ENCODE results near the gene SCIN. TPM values are rescaled to one million over a fixed set of nuclear protein-coding genes. Genes with fewer than 3 reads are reported as not detected.

SCIN gene
- total RNA-seq, 1 experiment from 2014 or later = 28.3 TPM

DNA sequence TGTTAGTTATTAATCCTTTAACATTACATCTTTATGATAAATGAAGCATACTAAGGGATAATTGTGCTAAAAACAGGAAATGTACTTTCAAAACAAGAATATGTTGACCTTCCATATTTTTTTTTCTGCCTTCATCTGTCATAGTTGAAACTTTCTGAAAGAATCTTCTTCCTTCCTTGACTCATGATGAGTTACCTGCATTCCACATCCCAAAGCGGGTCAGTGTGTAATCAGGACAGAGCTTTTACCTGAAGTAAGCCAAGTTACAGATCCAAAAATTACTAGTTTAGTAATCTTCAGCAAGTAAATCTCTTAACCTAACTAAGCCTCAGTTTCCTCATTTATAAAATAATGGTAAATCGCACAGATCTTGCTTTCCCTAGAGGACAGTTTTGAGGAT, 103.5 kb downstream of the SCIN start:
- no TSS peak for BruUV-seq (replicated peaks)
- H3K36me3 Mint-ChIP-seq (ENCODE audit: insufficient read depth, unreplicated experiment) = no peaks in the 10 kb centered on the region
- no peak overlapping the region for H3K27ac Mint-ChIP-seq (ENCODE audit: unreplicated experiment)
- H3K9me3 Mint-ChIP-seq (ENCODE audit: low read depth, unreplicated experiment) = peaks cover 17% of the 10 kb centered on the region
- CTCF ChIA-PET = interaction anchor here (1.4 kb wide), 1 partner anchor 13 kb away, joined by 4 read pairs; the partner anchor contains the start of gene ARL4A
- no peaks in the 10 kb centered on the region for H3K27me3 Mint-ChIP-seq (ENCODE audit: unreplicated experiment)
- H3K4me3 Mint-ChIP-seq (ENCODE audit: low read depth, unreplicated experiment) = no peak overlapping the region
- no peaks in the 10 kb centered on the region for H3K4me1 Mint-ChIP-seq (ENCODE audit: low read depth, unreplicated experiment)
- TF ChIP-seq, protein P1, sequence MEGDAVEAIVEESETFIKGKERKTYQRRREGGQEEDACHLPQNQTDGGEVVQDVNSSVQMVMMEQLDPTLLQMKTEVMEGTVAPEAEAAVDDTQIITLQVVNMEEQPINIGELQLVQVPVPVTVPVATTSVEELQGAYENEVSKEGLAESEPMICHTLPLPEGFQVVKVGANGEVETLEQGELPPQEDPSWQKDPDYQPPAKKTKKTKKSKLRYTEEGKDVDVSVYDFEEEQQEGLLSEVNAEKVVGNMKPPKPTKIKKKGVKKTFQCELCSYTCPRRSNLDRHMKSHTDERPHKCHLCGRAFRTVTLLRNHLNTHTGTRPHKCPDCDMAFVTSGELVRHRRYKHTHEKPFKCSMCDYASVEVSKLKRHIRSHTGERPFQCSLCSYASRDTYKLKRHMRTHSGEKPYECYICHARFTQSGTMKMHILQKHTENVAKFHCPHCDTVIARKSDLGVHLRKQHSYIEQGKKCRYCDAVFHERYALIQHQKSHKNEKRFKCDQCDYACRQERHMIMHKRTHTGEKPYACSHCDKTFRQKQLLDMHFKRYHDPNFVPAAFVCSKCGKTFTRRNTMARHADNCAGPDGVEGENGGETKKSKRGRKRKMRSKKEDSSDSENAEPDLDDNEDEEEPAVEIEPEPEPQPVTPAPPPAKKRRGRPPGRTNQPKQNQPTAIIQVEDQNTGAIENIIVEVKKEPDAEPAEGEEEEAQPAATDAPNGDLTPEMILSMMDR (IDR thresholded peaks at IDR 0.05; ENCODE audit: unreplicated experiment) = no peak
- intact Hi-C loops (cut with micrococcal nuclease; ENCODE audit: unreplicated experiment) = no loop called here
- DNase-seq = no peak

- H3K27me3 Mint-ChIP-seq (ENCODE audit: unreplicated experiment) = no peaks in the 10 kb centered on the region
- intact Hi-C loops (cut with micrococcal nuclease; ENCODE audit: unreplicated experiment) = no loop called here
- TF ChIP-seq, protein P1 (IDR thresholded peaks at IDR 0.05; ENCODE audit: unreplicated experiment) = no peak
- no TSS peak for BruUV-seq (replicated peaks)
- H3K4me1 Mint-ChIP-seq (ENCODE audit: low read depth, unreplicated experiment) = no peaks in the 10 kb centered on the region
- DNase-seq = peak; percentile 29
- no peak overlapping the region for H3K4me3 Mint-ChIP-seq (ENCODE audit: low read depth, unreplicated experiment)
- H3K9me3 Mint-ChIP-seq (ENCODE audit: low read depth, unreplicated experiment) = peaks cover 17% of the 10 kb centered on the region
- H3K36me3 Mint-ChIP-seq (ENCODE audit: insufficient read depth, unreplicated experiment) = no peaks in the 10 kb centered on the region
- CTCF ChIA-PET = interaction anchor here (0.6 to 1.4 kb wide), 3 partner anchors 13 to 21 kb away, joined by 3 to 4 read pairs (median 3); partner anchors contain the start of gene ARL4A
- H3K27ac Mint-ChIP-seq (ENCODE audit: unreplicated experiment) = no peak overlapping the region
Measured at GRCh38 chr7:12674861-12675260, 104.3 kb downstream of the SCIN start.

DNA sequence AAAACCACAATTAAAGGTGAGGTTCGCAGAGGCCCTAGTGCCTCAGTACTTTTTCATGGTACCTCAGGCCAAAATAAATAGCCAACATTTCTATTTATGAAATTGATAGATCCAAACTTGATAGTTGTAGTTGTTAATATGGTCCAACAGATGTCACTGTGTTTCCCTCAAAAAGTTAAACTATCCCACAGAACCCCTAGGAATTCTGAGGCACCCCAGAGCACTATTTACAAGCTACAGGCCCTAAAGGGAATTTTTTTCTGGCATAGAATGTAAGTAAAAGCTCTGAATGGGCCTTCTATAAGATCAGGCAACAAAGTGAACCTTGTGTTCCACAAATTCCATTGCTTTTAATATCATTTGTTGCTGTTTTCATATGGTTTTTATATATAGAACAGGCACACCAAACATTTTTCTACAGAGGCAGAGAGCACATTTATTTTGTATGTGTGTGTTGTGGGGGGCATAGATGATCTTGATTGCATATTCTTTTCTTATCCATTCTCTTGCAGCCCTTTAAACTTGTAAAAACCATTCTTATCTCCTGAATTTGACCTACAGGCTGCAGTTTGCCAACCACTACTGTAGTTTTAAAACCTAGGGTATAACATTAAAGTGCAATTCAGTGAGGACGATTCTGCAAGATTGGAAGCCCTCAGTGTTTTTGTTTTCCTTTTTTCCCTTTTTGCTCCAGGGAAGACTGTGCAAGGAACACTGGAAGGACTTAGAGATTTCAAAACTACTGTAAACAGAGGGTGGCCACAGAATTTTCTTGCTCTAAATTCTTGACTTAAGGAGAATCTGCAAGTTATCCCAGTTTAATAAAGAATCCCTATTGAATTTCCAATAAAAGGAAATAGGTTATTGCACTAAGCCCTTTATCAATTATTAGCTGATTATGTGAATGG, 113.4 kb downstream of the SCIN start:
- H3K36me3 Mint-ChIP-seq (ENCODE audit: insufficient read depth, unreplicated experiment) = peaks cover 36% of the 10 kb centered on the region
- TF ChIP-seq, protein P1 (IDR thresholded peaks at IDR 0.05; ENCODE audit: unreplicated experiment) = no peak
- no peak for DNase-seq
- no peaks in the 10 kb centered on the region for H3K9me3 Mint-ChIP-seq (ENCODE audit: low read depth, unreplicated experiment)
- no peak overlapping the region for H3K4me3 Mint-ChIP-seq (ENCODE audit: low read depth, unreplicated experiment)
- H3K27ac Mint-ChIP-seq (ENCODE audit: unreplicated experiment) = no peak overlapping the region
- BruUV-seq (replicated peaks) = no TSS peak
- H3K27me3 Mint-ChIP-seq (ENCODE audit: unreplicated experiment) = no peaks in the 10 kb centered on the region
- CTCF ChIA-PET = interaction anchor here (1.0 kb wide), 1 partner anchor 579 kb away, joined by 4 read pairs; no protein-coding TSS in a partner anchor
- peaks cover 43% of the 10 kb centered on the region for H3K4me1 Mint-ChIP-seq (ENCODE audit: low read depth, unreplicated experiment)
- intact Hi-C loops (cut with micrococcal nuclease; ENCODE audit: unreplicated experiment) = loop anchor here (1.0 kb wide), 2 partner anchors 45 to 579 kb away; no protein-coding TSS in a partner anchor

DNA sequence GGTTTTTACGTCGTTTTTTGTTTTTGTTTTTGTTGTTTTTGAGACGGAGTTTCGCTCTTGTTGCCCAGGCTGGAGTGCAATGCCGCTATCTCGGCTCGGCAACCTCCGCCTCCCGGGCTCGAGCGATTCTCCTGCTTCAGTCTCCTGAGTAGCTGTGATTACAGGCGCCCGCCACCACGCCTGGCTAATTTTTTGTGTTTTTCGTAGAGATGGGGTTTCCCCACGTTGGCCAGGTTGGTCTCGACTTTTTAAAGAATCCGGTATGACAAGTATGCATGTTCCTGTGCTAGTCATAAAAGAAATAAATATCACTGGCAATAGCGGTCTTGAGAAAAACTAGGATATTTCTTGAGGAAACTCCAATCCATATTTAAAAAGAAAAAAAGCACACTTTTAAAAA, 114.2 kb downstream of the SCIN start:
- H3K27ac Mint-ChIP-seq (ENCODE audit: unreplicated experiment) = no peak overlapping the region
- no peak for DNase-seq
- CTCF ChIA-PET = no interaction called here
- H3K9me3 Mint-ChIP-seq (ENCODE audit: low read depth, unreplicated experiment) = no peaks in the 10 kb centered on the region
- intact Hi-C loops (cut with micrococcal nuclease; ENCODE audit: unreplicated experiment) = loop anchor here (5.0 kb wide), 3 partner anchors 162 to 358 kb away; no protein-coding TSS in a partner anchor
- H3K27me3 Mint-ChIP-seq (ENCODE audit: unreplicated experiment) = no peaks in the 10 kb centered on the region
- TF ChIP-seq, protein P1 (IDR thresholded peaks at IDR 0.05; ENCODE audit: unreplicated experiment) = no peak
- no peak overlapping the region for H3K4me3 Mint-ChIP-seq (ENCODE audit: low read depth, unreplicated experiment)
- no TSS peak for BruUV-seq (replicated peaks)
- peaks cover 51% of the 10 kb centered on the region for H3K4me1 Mint-ChIP-seq (ENCODE audit: low read depth, unreplicated experiment)
- H3K36me3 Mint-ChIP-seq (ENCODE audit: insufficient read depth, unreplicated experiment) = peaks cover 44% of the 10 kb centered on the region

Measured in Calu3 (cell line).